Neuron (in vitro differentiated cells): ENCODE measurements around the gene C1orf116.

Experiments
- H2AFZ ChIP-seq: one replicate; pipeline ENCODE4 v1.6.1; 2013; ENCODE audit warnings: low read depth, mild to moderate bottlenecking, inconsistent platforms, low read length, moderate library complexity
- H3K27me3 ChIP-seq: one replicate; pipeline ENCODE4 v1.6.1; 2013; ENCODE audit warnings: low read length; ENCODE audit not compliant: insufficient read depth
- H3K36me3 ChIP-seq: one replicate; pipeline ENCODE4 v1.6.1; 2013; ENCODE audit warnings: low read length; ENCODE audit not compliant: insufficient read depth
- H3K4me1 ChIP-seq: one replicate; pipeline ENCODE4 v1.6.1; 2013; ENCODE audit warnings: low read length; ENCODE audit not compliant: insufficient read depth
- H3K4me3 ChIP-seq: 2 replicates; pipeline ENCODE4 v1.5.1; 2013; ENCODE audit warnings: mild to moderate bottlenecking, low read length, moderate library complexity
- H3K9me3 ChIP-seq: one replicate; pipeline ENCODE4 v1.6.1; 2013; ENCODE audit warnings: low read length

Gene C1orf116

DNA sequence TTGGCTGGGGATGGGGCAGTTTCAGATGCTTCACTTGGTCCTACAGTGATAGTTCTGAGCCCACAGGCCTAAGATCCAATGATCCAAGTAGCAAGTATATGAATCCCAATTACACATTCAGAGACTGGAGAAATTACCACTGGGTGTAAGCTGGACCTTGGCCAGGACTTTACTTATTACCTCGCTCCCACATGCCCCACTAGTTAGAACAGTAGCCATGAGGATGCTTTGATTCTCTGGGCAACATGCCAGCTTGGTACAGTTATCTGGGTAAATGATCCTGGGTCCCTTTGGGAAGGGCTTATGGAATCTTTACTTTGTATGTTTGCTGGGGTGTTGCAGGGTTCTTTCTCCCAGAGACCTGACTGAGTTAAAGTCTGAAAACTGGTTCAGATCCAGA, 57.2 kb downstream of the C1orf116 start:
- Histone ChIP-seq H3K4me1 (no peaks in the 10 kb centered on the region), H3K4me3 (no peak overlapping the region), H3K27me3 (peaks cover 2% of the 10 kb centered on the region), H3K9me3 (no peaks in the 10 kb centered on the region), H2AFZ (no peak overlapping the region), H3K36me3 (no peaks in the 10 kb centered on the region)

DNA sequence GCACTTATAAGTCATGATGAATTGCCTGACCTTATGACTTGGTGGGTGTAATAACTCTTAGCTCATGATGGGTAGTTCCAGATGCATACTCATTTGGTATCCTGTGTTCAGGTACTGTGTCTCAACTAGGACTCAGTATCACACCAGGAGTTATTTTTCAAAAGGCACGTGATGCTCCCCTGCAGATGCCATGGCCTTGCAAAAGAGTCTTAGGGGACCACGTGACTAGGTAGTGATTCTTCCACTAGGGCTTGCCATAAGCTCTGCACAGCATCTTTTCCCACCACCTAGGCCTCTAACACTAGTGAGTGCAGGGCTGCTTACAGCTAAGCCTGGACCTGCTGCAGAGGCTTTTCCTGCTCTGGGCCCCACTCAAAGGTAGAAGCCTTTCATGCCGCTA, 58.4 kb downstream of the C1orf116 start:
- Histone ChIP-seq H3K27me3 (peaks cover 5% of the 10 kb centered on the region), H3K4me1 (no peaks in the 10 kb centered on the region), H3K4me3 (no peak overlapping the region), H3K9me3 (no peaks in the 10 kb centered on the region), H3K36me3 (no peaks in the 10 kb centered on the region), H2AFZ (no peak overlapping the region)

DNA sequence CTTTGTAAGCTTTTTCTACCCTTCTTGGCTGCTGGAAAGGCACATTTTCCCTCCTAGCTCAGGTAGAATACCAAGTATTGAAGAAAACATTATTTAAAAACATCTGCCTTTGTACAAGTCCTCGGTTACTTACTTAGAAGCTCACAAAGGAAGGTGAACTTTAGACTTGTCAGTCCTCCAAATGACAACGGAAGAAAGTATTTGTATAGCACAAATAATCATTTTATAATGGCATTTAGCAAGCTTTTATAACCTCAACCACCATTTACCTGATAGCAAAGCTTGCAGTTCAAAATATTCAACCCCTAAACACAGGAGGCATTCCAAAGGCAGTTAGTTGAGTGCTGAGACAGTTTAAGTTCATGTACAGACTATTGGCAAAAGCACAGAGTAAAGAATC, 59.8 kb downstream of the C1orf116 start:
- Histone ChIP-seq H2AFZ (no peak overlapping the region), H3K4me3 (no peak overlapping the region), H3K36me3 (no peaks in the 10 kb centered on the region), H3K27me3 (peaks cover 5% of the 10 kb centered on the region), H3K4me1 (no peaks in the 10 kb centered on the region), H3K9me3 (no peaks in the 10 kb centered on the region)

DNA sequence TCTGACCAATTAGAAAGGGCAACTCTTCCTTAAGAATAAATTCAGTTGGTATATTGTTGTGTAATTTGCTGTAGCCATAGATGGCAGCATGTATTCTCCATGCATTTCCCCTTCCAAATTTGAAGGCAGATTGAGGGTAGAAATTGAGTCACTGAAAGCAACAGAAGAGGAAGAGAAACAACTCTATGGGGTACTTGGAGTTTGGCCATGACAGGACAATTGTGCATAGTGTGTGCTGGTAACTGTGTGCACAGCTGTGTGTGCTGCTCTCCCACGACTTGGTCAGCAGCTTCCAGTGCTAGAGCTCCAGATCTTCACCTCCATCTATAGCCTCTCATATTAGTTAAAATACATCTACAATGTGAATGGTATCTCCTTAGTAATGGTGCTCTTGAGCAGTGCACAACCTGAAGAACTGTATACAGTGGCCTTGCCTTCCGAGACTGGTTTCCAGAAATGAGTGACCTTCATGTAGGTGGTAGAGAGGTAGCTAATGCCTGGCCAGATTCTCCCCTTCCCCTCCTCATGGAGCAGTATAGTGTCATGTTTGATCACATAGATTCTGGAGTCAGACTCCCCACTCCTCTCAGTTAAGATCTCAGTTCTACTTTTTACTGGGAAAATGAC, 61.4 kb downstream of the C1orf116 start:
- no peaks in the 10 kb centered on the region for H3K36me3 ChIP-seq
- H3K4me1 ChIP-seq, result no peaks in the 10 kb centered on the region
- no peaks in the 10 kb centered on the region for H3K9me3 ChIP-seq
- H3K27me3 ChIP-seq, result peaks cover 5% of the 10 kb centered on the region
- H3K4me3 ChIP-seq, result no peak overlapping the region
- no peak overlapping the region for H2AFZ ChIP-seq

GRCh38 chr1:206970446-206970845, 62.1 kb downstream of the C1orf116 start, which contains the start of gene FCAMR:
FCAMR (minus strand) TSS chr1:206970460; CDS start chr1:206970125, 335 bp downstream.
- H3K27me3 ChIP-seq, result peaks cover 5% of the 10 kb centered on the region
- H3K9me3 ChIP-seq, result no peaks in the 10 kb centered on the region
- no peak within 1 kb of the TSS for H2AFZ ChIP-seq
- no peaks in the 10 kb centered on the region for H3K36me3 ChIP-seq
- no peaks in the 10 kb centered on the region for H3K4me1 ChIP-seq
- H3K4me3 ChIP-seq, result no peak within 1 kb of the TSS

DNA sequence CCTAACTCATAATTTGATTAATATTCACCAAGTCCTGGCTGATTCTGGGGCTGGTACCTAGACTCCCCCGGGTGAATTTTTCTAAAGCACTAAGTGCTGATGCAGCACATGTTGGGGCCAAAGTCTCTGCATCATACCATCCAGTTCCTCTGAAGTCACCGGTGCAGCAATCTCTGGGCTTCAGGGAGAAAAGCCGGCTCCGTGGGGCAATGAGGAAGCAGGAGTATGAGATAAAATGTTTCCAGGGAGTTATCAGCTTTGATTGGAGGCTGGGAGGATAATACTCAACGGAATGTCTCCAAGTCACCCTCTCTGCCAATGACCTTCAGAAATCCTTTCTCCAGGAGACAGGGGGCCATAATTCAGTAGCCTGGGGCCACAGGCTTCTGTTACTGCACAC, 63.5 kb downstream of the C1orf116 start:
- Histone ChIP-seq H3K36me3 (no peaks in the 10 kb centered on the region), H3K27me3 (peaks cover 5% of the 10 kb centered on the region), H2AFZ (no peak overlapping the region), H3K4me3 (no peak overlapping the region), H3K9me3 (no peaks in the 10 kb centered on the region), H3K4me1 (no peaks in the 10 kb centered on the region)
